NCI-H524 (cell line): Measurements from ENCODE around the gene TBC1D23.
A peak's percentile ranks its signal among the peaks of the same experiment; 100 is the strongest.

Experiments
- DNase-seq, 2 experiments: peaks; one replicate each; lab custom pipeline; 2025; lab: John Stamatoyannopoulos, UW

Gene TBC1D23

DNA sequence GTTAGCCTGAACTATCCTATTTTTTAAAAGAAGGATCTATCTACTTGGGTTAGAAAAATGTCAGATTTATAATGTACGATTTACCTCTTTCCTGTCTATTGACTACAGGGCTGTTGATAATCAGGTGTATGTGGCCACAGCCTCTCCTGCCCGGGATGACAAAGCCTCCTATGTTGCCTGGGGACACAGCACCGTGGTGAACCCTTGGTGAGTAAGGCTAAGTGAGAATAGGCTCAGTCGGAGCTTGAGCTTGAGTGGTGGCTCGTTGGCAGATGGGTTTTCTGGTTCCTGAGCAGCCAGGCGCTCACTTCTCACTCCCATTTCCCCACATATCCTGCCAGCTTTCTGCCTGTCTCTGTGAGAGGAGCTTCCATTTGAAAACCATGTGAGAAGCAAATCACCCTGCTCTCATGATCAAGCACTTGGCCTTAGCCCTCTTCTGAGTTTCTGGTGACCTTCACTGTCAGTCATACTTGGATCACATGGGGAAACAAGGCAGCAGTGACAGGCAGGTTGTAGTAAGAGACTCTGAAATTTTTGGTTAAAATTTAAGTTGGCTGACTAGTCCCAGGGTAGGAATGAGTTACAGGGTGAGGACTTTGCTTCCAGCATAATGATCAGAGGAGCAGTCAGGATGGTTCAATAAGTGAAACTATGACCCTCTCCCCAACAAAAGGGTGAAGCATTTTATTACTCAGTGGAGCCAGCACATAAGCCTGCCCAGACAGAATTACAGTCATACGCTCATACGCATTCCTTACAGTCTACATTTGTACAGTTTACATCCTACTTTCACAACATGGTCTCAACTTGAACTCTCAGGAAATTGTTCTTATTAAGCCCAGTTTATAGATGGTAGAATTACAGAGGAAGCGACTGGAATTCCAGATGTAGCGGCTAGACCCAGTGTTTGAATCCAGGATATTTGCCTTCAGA, 91.8 kb downstream of the TBC1D23 start:
- no peak for DNase-seq

DNA sequence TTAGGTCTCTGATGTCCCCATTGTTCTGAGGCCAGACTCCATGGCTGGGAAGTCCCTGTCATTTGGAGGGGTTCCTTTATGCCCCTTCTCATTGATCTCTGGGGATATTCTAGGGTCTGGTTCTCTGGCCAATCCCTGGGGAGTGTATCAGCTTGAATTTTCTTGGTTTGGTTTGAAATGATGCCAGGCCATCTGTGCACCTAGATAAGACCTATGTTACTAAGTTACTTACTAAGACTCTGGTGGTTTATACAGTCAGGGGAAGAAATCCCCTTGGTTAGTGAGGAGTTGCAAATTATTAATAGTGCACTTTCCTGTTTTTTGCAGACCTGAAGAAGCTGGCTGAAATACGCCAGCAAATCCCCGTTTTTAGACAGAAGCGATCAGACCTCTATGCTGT, 94.1 kb downstream of the TBC1D23 start:
- peak; percentile 54 to 81 for DNase-seq

DNA sequence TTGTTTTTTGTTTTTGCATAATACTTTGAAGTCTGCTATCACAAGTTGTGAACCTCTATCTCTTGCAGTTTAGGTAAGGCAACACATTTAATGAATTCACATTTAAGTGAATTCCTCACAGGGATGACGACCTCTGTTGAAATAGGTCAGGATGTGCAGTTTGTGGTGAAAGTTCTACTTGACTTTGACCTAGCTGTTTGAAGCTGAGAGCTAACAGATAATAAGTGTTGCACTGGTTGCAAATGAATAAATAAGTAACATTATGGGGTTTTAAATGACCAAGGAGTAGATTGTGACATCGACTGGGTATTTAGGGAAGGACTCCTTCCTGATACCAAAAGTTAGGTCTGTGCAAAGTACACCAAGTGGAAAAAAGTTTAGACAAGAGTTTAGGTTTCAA, 97.6 kb downstream of the TBC1D23 start:
- DNase-seq: no peak

DNA sequence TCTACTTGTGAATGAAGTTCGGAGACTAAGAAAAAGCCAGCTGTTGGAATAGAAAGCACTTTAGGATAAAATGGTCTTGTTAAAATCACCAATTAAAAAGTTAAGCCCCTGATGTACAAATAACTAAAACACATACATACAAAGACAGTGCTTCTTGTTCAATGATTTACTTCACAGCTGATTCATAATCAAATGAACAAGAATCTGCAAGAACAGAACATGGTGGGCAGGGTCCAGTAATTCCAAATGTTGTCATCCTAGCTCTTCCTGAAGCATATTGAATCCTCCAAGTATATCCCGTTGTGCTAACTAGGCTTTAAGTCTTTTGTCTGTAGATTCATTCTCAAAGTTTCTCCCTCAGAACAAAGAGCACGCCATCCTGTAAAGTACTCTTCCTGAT, 98.2 kb downstream of the TBC1D23 start:
- no peak for DNase-seq

DNA sequence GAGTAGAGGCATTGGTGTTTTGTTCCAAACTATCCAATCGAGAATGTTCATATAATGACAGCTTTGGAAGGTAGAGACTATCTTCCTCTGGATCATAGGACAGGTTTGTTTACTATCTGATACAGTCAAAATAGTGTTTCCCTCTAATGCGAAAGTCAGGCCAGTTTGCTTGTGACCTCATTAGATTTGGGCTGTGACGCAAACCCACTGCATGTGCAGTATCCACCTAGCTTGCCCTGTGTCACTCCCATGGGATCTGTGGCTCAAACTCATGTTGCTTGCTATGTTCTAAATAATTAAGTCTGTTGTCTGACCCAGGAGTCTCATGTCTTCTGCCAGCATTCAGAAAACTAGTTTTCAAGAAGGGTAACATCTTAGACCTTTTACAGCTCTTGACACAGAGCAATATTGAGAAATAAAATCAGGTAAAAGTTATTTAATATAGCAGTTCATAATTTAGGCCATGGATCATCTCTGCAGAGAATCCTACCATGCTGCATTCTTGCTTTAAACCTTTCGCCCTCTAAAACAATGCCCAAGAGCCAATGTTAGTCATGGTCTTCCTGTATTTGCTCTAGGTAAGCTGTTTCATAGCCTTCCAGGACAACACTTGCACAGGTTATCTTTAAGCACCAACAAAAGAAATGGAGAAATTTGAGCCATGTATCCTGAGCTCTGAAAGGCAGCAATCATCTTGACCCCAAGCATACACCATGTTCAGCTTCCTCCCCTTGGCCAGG, 100.1 kb downstream of the TBC1D23 start:
- DNase-seq: no peak

DNA sequence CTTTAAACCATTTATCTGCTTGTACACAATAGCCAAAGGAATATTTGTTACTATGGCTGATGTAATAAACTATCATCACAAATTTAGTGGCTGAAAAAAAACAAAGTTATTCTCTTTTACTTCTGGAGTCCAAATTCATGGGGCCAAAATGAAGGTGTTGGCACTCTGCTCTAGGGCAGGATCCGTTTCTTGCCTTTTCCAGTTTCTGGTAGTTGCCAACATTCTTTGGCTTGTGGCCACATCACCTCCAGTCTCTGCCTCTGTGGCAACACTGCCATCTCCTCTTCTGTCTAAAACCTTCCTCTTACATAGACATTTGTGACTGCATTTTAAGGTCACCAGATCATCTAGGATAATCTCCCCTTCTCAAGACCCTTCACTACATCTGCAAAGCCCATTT, 101.1 kb downstream of the TBC1D23 start:
- DNase-seq: no peak

GRCh38 chr3:100364421-100364820, 103.6 kb downstream of the TBC1D23 start:
- DNase-seq: no peak

DNA sequence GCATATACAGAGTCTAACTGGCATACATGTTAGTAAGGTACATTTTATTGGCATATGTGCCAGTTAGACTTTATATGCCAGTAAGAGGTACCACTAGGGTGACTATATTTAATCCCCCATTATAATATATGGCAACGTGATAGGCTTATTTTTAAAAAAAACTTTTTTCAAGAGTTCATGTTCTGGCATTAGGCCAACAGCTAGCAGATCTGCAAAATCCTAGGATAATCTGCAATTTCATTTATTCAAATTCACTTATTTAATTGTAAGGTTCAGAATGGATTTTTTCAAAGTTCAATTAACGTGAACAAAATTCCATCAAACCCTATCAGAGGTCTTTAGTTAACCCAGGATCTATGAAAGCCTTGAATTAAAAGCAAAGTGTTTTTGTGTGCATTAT, 105.6 kb downstream of the TBC1D23 start:
- DNase-seq: no peak

- DNase-seq: no peak
Measured at GRCh38 chr3:100368441-100368840, 107.6 kb downstream of the TBC1D23 start.

DNA sequence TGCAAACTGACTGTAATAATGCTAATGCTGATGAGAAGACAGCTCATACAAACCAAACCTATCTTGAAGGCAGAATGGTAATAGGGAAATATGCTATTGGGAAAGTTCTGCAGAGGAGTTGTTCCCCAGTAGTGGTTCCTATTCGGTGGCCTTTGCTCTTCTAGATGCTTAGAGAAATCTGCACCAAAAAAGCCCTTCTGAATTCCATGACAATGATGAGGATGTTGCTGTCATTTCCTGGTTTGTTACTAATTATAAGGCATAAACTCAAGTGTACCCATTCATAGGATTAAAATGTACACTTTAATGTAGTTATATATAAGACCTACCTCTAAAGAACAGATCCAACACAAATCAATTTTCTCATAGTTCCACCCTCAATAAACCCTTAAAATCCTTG, 110.0 kb downstream of the TBC1D23 start:
- DNase-seq: no peak

GRCh38 chr3:100374521-100374920, 113.7 kb downstream of the TBC1D23 start:
- no peak for DNase-seq
